A549 (cell line): ENCODE data around the gene MTA3.

ENCODE experiments used
- BHLHE40 ChIP-seq: IDR thresholded peaks from 2 replicates; pipeline ENCODE4 v1.6.1; 2012; ENCODE audit warnings: low read depth, low read length, inconsistent platforms
- CTCF ChIP-seq: fragments of >200 bp; sonication (Bioruptor Twin); formaldehyde crosslinking; IDR thresholded peaks from 3 replicates; pipeline ENCODE4 v1.5.1; 2016
- EP300 ChIP-seq, 2 experiments: fragments of >200 bp; sonication (Bioruptor Twin); formaldehyde crosslinking; IDR thresholded peaks; 2 replicates in 1 of 2; 3 replicates in 1 of 2; pipeline ENCODE4 v1.6.1; 2016 to 2017
- MYC ChIP-seq: IDR thresholded peaks from 2 replicates; pipeline ENCODE4 v1.6.1; 2012; ENCODE audit warnings: mild to moderate bottlenecking, inconsistent platforms, low read length, improper control_type of control experiment, borderline replicate concordance
- PHF8 ChIP-seq: fragments of 200-600 bp; sonication (generic); IDR thresholded peaks from 2 replicates; pipeline ENCODE4 v1.6.1; 2016; ENCODE audit warnings: low read depth, mild to moderate bottlenecking, antibody characterized with exemption, moderate library complexity, borderline replicate concordance
- POLR2A ChIP-seq: IDR thresholded peaks from 2 replicates; pipeline ENCODE4 v1.6.1; 2012; ENCODE audit warnings: mild to moderate bottlenecking, low read length
- ZC3H11A ChIP-seq: fragments of 450-650 bp; IDR thresholded peaks from 2 replicates; pipeline ENCODE4 v1.6.1; 2014; ENCODE audit warnings: antibody characterized with exemption, mild to moderate bottlenecking
- TF ChIP-seq, protein P1 (sequence below): fragments of 250-450 bp; sonication (Bioruptor Pico); IDR thresholded peaks from 2 replicates; pipeline ENCODE4 v1.5.0; 2020; ENCODE audit warnings: low read depth, mild to moderate bottlenecking, moderate library complexity
- TF ChIP-seq, protein P2 (sequence below): IDR thresholded peaks from 2 replicates; pipeline ENCODE4 v1.6.1; 2012; ENCODE audit warnings: low read depth, borderline replicate concordance

DNA sequence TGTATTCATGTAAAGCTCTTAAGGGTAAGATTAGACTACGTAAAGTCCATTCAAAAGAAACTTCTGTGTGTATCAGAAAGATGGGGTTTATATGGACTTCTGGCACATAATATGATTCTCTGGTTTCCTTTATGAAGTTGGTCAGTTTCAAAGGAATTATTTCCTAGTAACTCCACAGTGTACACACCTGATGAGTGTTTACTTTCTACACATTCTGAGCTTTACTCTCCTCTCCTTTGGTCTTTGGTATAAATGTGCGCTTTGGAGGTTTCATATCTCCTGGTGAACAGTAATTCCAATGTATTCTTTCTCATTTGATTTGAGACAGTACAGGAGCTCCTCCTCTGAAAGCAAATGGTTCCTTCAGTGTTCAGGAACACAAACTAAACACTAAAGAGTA, 107.4 kb downstream of the MTA3 start:
- TF ChIP-seq EP300 (IDR thresholded peaks at IDR 0.05) (no peak), CTCF (no peak), PHF8 (no peak), POLR2A (no peak), ZC3H11A (no peak), BHLHE40 (no peak), MYC (no peak)
- TF ChIP-seq, protein P1, sequence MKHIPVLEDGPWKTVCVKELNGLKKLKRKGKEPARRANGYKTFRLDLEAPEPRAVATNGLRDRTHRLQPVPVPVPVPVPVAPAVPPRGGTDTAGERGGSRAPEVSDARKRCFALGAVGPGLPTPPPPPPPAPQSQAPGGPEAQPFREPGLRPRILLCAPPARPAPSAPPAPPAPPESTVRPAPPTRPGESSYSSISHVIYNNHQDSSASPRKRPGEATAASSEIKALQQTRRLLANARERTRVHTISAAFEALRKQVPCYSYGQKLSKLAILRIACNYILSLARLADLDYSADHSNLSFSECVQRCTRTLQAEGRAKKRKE (CRISPR knock-in tag) = no peak
- TF ChIP-seq, protein P2, sequence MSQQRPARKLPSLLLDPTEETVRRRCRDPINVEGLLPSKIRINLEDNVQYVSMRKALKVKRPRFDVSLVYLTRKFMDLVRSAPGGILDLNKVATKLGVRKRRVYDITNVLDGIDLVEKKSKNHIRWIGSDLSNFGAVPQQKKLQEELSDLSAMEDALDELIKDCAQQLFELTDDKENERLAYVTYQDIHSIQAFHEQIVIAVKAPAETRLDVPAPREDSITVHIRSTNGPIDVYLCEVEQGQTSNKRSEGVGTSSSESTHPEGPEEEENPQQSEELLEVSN = no peak
